ENCODE results near the gene WWC1.
"Not testable (repeated sequence)": the region's sequence is repeated elsewhere in the genome, so short reads cannot be mapped to it uniquely, and the experiment has no call there.

WWC1 gene

DNA sequence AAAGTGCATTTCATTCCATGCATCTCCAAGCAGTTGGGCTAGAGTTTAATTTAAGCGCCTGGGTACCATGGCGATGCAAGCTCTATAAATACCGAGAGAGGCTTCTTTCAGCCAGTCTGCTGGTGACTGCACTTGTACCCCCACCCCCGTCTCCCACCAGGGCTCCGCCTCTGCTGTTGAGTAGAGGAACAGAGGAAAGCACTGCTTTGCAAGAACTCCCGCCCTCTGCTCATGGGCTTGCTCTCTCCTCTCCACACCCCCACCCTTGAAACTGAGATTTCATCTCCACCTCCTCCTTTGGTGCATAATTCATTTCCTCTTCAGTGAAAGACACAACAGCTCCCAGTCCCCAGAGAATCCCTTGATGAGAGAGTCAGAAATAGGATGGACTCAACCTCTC is 5.1 kb upstream of the WWC1 start:
- in situ Hi-C loops (cut with MboI; ENCODE audit: low sequenced_read_pairs), result no loop called here

DNA sequence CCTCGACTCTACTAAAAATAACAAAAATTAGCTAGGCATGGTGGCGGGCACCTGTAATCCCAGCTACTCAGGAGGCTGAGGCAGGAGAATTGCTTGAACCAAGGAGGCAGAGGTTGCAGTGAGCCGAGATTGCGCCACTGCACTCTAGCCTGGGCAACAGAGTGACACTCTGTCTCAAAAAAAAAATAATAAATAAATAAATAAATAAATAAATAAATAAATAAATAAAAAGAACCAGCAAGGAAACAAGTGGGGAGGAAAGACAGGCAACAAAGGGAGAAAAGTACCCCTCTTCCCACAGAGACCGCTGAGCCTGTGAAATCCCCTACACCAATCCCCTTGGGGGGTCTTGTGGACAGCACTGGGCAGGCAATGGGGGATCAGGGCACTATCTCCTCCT is 4.6 kb upstream of the WWC1 start:
- in situ Hi-C loops (cut with MboI; ENCODE audit: low sequenced_read_pairs), result not testable (repeated sequence)

GRCh38 chr5:168287362-168287761 is 4.1 kb upstream of the WWC1 start:
- in situ Hi-C loops (cut with MboI; ENCODE audit: low sequenced_read_pairs), result no loop called here

DNA sequence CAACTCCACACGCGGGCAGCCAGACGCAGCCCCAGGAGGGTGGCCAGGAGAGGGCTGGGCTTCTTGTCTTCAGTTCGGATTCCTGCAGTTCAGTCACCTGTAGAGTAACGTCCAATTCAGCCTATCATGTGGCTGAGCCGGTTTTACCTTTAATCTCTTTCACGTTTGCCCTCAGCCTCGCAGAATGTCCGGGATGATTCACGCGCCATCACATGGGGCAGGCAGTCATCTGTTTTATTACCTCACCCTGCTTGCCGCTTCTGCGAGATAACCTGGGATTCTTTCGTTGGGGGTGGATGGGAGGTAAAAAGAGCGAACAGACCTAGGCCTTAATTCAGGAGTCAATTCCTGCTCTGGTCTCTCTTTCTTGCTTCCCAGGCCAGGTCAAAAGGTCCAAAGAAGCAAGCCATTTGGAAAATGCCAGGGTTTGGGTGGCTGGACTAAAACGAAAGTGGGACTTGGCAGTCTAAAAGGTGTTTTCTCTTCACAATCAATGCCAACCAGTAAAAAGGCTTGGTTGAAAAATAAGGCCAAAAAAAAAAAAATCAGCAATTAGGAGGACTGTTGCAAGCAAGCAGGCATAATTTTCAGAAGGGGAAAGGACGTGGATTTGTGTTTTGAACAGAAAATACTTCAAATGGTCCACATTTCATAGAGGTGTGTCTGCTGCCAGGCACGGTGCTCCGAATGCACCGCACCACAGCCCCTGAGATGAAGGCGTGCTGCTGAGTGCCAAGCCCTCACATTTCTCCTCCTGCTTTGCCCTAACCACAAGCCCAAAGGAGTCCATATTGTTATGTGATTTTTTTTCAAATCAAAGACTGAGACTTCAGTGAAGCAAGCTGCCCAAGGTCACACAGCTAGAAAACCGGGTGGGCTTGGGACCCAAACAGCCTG is 2.8 kb upstream of the WWC1 start:
- in situ Hi-C loops (cut with MboI; ENCODE audit: low sequenced_read_pairs), result no loop called here

GRCh38 chr5:168290902-168291341 is 523 bp upstream of the WWC1 start:
- in situ Hi-C loops (cut with MboI; ENCODE audit: low sequenced_read_pairs), result no loop called here

DNA sequence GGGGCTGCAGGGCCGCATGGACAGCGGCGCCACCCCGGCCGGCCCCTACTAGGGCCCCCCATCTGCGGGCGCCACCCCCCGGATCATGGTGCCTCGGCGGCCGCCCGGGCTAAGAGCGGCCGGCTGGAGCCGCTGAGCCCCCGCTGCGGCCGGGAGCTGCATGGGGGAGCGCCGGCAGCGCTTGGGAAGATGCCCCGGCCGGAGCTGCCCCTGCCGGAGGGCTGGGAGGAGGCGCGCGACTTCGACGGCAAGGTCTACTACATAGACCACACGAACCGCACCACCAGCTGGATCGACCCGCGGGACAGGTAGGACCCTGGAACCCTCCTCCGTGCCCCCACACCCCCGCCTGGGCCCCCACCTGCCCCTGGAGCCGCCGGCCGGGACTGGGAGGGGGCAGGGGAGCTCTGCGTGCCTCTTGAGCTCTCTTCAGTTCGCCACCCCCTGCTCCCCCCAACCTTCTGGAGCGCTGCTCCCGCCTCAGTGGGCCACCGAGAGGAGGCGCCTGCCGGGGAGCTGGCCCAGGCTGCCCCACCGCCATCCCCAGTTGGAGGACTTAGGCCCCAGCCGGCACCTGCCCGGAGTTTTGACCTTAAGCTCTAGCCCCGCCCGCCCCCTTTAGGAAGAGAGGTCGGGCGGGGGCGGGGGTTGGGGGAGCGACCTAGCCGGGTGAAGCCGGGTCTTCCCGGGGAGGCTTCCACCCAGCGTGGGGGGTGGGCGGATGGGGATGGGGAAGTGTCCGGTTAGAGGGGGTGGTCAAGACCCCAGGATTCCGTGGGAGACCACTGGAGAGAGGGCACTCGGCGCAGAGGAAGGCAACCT is 730 bp downstream of the WWC1 start:
- in situ Hi-C loops (cut with MboI; ENCODE audit: low sequenced_read_pairs), result no loop called here

DNA sequence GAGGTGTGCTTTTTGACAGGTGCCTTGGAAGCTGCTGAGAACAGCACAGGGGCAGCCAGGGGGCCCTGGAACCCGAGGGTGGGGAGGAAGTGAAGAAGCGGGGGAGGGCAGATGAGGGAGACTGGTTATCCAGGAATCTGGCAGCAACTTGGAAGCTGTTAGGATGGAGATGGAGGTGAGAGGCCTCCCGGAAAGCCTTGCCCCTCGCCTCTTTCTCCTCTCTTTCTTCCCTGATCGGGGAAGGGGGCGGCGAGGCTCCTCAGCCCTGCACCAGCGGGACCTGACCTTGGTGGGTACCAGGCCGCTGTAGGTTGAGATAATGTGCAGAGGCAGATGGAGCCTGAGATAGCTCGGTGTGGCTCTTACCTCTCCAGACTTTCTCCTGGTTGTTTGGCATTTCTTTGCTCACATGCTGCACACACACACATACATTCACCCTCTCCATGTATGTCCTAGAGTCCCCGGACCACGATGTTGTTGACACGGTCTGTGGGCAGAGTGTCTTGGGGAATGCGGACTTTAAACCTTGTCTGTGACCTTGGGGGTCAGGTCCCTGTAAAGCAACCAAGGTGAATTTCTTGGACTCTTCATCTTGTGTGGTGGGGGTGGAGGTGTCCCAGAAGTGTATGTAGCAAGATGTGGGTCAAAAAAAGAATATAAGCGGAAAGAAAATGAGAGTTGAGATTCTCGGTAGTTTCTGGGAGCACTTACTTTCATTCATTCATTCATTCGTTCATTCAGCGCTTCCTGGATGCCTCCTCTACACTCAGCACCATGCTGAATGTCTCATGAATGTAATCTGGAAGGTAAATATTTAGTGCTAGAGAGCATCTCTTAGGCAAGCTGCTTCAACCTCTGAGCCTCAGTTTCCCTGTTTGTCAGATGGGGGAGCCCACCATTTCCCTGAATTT is 1.6 kb downstream of the WWC1 start:
- in situ Hi-C loops (cut with MboI; ENCODE audit: low sequenced_read_pairs), result no loop called here

DNA sequence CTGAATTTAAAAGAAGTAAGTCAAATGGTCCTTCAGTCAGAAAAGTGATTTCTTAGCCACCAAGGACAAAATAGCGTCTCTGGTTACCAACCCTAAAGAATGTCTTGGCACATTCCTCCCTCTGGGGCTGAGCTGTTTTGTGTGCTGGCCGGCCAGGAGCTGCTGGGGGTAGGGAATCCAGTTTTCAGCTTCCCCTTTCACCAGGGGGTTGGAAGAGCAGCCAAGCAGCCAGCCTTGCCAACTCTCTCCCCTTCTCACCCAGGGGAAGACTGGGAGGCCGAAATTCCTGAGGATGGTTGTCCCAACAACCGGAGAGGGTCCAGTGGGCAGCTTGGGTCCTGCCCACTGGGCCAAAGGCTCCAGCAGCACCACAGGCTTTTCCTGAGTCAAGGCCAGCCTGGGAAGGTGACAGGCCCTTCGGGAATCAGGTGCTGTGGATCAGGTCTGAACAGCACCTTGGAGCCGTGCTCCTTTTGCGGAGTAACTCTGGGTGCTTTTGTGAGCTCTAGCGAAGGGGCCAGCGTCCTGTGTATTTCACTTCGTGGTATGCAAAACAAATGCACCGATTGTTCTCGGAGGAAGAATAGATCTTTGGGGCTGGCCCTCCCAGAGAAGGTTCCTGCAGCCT is 4.2 kb downstream of the WWC1 start:
- in situ Hi-C loops (cut with MboI; ENCODE audit: low sequenced_read_pairs), result no loop called here

DNA sequence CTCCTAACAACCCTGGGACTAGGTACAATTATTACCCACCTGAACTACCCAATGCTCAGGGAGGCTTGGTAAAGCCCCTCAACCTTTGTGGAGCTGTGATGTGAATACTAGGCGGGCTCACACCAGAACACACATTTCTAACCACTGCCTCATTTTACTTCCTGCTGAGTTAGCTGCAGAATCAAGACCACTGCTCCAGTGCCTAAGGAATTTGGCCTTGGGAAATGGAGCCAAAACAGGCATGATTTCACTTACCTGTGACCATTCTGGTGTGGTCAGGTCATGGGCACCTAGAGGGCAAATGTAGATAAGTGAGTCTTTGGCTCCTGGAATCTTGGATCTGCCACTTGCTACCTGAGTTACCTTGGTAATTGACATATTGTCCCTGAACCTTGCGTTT is 5.2 kb downstream of the WWC1 start:
- in situ Hi-C loops (cut with MboI; ENCODE audit: low sequenced_read_pairs), result no loop called here

DNA sequence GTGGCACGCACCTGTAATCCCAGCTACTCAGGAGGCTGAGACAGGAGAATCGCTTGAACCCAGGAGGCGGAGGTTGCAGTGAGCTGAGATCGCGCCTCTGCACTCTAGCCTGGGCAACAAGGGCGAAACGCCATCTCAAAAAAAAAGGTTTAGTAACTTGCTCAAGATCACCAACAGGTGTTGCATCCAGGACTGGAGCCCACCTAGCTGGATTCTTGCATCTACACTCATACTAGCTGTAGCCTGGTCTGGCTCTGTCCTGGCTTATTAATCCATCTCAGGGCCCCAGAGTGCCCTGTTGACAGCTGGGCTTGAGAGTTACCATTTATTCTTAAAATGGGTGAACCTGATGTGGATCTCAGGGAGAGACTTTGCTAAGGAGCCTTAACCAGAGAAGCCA is 7.5 kb downstream of the WWC1 start:
- in situ Hi-C loops (cut with MboI; ENCODE audit: low sequenced_read_pairs), result no loop called here

DNA sequence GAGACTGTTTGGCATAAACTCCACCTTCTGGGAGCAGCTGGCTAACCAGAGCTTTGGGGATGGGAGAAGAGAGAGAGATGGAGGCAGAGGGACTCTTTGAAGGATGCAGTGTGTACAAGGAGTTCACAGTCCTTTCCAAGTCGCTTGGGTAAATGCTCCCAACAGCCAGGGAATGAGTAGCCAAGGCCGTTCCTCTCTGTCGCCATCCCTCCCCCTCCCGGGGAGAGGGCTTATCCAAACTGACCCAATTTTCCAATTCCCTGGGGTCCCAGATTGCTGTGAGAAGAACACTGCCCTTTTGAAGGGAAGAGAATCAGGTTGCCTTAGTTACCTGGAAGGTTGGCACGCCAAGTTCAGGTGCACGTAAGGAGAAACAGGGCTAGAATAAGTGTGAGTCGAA is 7.9 kb downstream of the WWC1 start:
- in situ Hi-C loops (cut with MboI; ENCODE audit: low sequenced_read_pairs), result no loop called here

DNA sequence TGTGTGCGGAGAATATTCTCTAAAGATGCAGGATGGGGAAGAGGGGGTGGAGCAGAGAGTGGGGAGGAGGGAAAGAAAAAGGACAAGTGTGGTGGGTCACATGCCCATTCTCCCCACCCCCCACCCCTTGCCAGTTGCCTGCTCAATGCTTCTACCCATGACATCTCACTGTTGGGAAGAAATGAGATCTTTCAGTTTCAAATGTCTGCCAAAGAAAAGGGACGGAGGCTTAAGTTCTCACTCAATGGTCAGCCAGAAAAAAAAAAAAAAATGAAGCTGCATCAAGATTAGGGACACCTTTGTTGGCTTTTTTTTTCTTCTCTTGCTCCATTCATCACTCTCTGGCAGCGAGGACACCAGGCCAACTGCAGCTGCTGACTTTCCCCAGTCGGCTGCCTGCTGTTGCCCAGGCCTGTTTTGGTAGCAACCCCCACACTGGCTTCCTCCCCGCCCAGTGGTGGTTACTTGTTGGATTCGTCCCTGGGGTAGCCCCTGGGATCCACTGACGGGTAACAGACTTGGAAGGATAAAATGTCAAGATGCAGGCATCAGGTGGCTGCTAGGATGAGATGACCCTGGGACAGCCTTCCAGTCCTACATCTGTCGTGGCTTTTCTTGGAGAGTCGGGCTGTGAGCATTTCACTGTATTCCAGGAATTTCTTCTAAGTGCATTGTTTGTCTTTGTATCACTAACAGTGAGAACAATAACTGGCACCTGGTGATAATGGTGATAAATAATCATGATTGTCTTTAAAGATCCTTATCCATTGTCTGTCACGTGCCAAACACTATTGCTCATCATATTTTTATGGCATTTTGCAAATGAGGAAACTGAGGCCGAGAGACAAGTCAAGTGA is 9.1 kb downstream of the WWC1 start:
- in situ Hi-C loops (cut with MboI; ENCODE audit: low sequenced_read_pairs), result no loop called here

- in situ Hi-C loops (cut with MboI; ENCODE audit: low sequenced_read_pairs), result no loop called here
Observed at GRCh38 chr5:168301593-168302390, 10.3 kb downstream of the WWC1 start.

- in situ Hi-C loops (cut with MboI; ENCODE audit: low sequenced_read_pairs), result no loop called here
Observed at GRCh38 chr5:168302785-168303184, 11.3 kb downstream of the WWC1 start.

GRCh38 chr5:168303393-168304025 is 12.1 kb downstream of the WWC1 start:
- in situ Hi-C loops (cut with MboI; ENCODE audit: low sequenced_read_pairs), result no loop called here

DNA sequence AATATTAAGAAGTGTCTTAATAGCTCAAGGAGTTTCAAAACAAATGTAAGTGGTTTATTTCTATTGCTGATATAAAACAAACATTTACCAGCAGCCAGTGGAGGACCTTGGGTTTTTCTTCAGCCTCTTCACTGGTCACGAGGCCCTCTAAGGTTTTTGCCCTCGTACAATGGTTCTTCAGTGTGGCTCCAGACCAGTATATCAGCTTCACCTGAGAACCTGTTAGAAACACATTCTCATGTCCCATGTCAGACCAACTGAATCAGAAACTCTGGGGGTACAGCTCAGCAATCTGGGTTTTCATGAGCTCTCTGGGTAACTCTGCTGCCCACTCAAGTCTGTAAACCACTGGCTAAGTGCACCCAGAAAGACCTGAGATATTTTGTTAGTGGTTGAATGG is 12.9 kb downstream of the WWC1 start:
- in situ Hi-C loops (cut with MboI; ENCODE audit: low sequenced_read_pairs), result no loop called here

- in situ Hi-C loops (cut with MboI; ENCODE audit: low sequenced_read_pairs), result no loop called here
Observed at GRCh38 chr5:168305281-168305680, 13.8 kb downstream of the WWC1 start.

- in situ Hi-C loops (cut with MboI; ENCODE audit: low sequenced_read_pairs), result no loop called here
Observed at GRCh38 chr5:168307022-168307421, 15.6 kb downstream of the WWC1 start.
